OCI-LY3 (cell line): ENCODE data around the gene CENPM.

Experiments used
- H2AFZ ChIP-seq: fragments of 200-600, 300-600 bp; shearing (Covaris generic); 2 replicates; pipeline ENCODE4 v1.6.0; 2014; ENCODE audit warnings: antibody characterized with exemption, low read depth, low read length
- H3K27ac ChIP-seq: fragments of 200-600, 300-600 bp; sonication (generic); 2 replicates; pipeline ENCODE4 v1.5.1; 2014; ENCODE audit warnings: mild to moderate bottlenecking, low read length, moderate library complexity, mixed read lengths
- H3K27me3 ChIP-seq: fragments of 200-600, 300-600 bp; sonication (generic); 2 replicates; pipeline ENCODE4 v1.6.1; 2014; ENCODE audit warnings: low read depth, low read length, mixed read lengths
- H3K36me3 ChIP-seq: fragments of 200-600, 300-600 bp; sonication (generic); replicated peaks from 2 replicates; pipeline ENCODE3; 2014; ENCODE audit warnings: low read depth, low read length, mixed read lengths
- H3K4me1 ChIP-seq: fragments of 300-600, 200-600 bp; sonication (generic); 2 replicates; pipeline ENCODE4 v1.6.1; 2014; ENCODE audit warnings: low read length, mixed read lengths
- H3K4me2 ChIP-seq: fragments of 200-600, 300-600 bp; sonication (generic); 2 replicates; pipeline ENCODE4 v1.6.1; 2014; ENCODE audit warnings: low read length, mixed read lengths
- H3K4me3 ChIP-seq: fragments of 300-600, 200-600 bp; sonication (generic); 2 replicates; pipeline ENCODE4 v1.5.1; 2014; ENCODE audit warnings: antibody characterized with exemption, mild to moderate bottlenecking, low read length, moderate library complexity
- H3K79me2 ChIP-seq: fragments of 300-600, 200-600 bp; shearing (Covaris generic); 2 replicates; pipeline ENCODE4 v1.6.1; 2014; ENCODE audit warnings: mild to moderate bottlenecking, low read length, mixed read lengths
- H3K9ac ChIP-seq: fragments of 300-600, 200-600 bp; shearing (Covaris generic); 2 replicates; pipeline ENCODE4 v1.6.0; 2014; ENCODE audit warnings: mild to moderate bottlenecking, low read length, moderate library complexity
- H3K9me3 ChIP-seq: fragments of 200-600, 300-600 bp; shearing (Covaris generic); 2 replicates; pipeline ENCODE4 v1.6.1; 2014; ENCODE audit warnings: low read length, mixed read lengths; ENCODE audit not compliant: insufficient read depth
- H4K20me1 ChIP-seq: fragments of 200-600, 300-600 bp; sonication (generic); 2 replicates; pipeline ENCODE4 v1.6.1; 2016; ENCODE audit warnings: low read length, mixed read lengths; ENCODE audit not compliant: insufficient read depth
- CTCF ChIP-seq: fragments of 200-600, 300-600 bp; sonication (generic); IDR thresholded peaks from 2 replicates; pipeline ENCODE4 v1.5.1; 2014; ENCODE audit warnings: antibody characterized with exemption, low read length, low read depth
- EZH2phosphoT487 ChIP-seq: fragments of 200-600 bp; shearing (Covaris generic); IDR thresholded peaks from 2 replicates; pipeline ENCODE4 v1.6.1; 2018; ENCODE audit warnings: antibody characterized with exemption, mixed run types, low read depth

Gene CENPM

DNA sequence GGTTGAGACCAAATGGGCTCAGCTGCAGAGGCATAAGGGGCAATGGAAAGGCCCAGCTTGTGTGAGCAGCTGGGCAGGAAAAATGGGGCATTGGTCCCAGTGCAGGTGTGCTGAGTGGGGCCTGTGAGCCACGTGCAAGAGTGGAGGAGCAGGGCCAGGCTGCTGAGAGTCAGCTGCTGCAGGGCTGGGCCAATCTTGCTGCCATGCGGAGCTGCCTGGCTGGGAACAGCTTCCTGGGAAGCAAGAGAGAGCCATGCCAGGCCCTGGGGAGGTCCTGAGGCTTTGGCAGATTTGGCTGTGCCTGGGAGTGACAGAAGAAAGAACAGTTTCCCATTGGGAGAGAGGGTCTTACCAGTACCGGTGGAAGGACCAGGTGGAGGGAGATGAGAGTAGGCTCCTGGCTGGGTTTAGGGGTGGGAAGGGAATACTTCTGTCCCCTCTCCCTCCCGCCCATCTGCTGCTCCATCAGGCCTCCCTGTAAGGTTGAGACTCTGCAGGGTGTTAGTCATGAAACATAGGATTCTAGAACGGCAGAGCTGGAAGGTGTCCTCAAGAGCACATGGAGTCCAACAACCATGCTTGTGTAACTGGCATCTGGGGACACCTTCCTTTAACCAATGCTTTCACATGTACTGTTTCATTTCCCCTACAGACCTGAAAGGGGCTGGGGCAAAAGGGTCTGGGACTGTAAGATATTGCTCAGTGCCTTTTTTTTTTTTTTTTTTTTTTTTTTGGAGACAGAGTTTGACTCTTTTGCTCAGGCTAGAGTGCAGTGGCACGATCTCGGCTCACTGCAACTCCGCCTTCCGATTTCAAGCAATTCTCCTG is 32.7 kb upstream of the CENPM start:
- Histone ChIP-seq H3K4me3 (peak overlapping the region; percentile 38), H3K9me3 (no peaks in the 10 kb centered on the region), H3K27me3 (peaks cover 11% of the 10 kb centered on the region; the same call in 1 of the 2 replicates), H3K79me2 (peaks cover 41% of the 10 kb centered on the region), H3K36me3 (peaks cover 31% of the 10 kb centered on the region), H3K9ac (peak overlapping the region; percentile 47), H3K27ac (peak overlapping the region; percentile 74), H3K4me1 (peaks cover 54% of the 10 kb centered on the region), H4K20me1 (no peaks in the 10 kb centered on the region), H3K4me2 (peak overlapping the region; percentile 74), H2AFZ (no peak overlapping the region)
- TF ChIP-seq CTCF (no peak), EZH2phosphoT487 (no peak)

- Histone ChIP-seq H3K27me3 (peaks cover 11% of the 10 kb centered on the region; the same call in 1 of the 2 replicates), H3K9ac (no peak overlapping the region), H3K4me3 (no peak overlapping the region), H3K4me1 (peaks cover 55% of the 10 kb centered on the region), H3K27ac (no peak overlapping the region), H3K4me2 (peak overlapping the region; percentile 100), H3K9me3 (no peaks in the 10 kb centered on the region), H3K79me2 (peaks cover 41% of the 10 kb centered on the region), H4K20me1 (no peaks in the 10 kb centered on the region), H3K36me3 (peaks cover 28% of the 10 kb centered on the region), H2AFZ (no peak overlapping the region)
- no peak for TF ChIP-seq CTCF
- no peak for TF ChIP-seq EZH2phosphoT487
Measured at GRCh38 chr22:41978732-41979131, 31.8 kb upstream of the CENPM start.

GRCh38 chr22:41976961-41977566 is 30.1 kb upstream of the CENPM start:
- Histone ChIP-seq H3K79me2 (peaks cover 41% of the 10 kb centered on the region), H3K9me3 (no peaks in the 10 kb centered on the region), H3K9ac (peak overlapping the region; percentile 83), H3K4me1 (peaks cover 55% of the 10 kb centered on the region), H3K4me3 (peak overlapping the region; percentile 96), H3K27ac (no peak overlapping the region), H3K4me2 (peak overlapping the region; percentile 100), H3K27me3 (peaks cover 11% of the 10 kb centered on the region; the same call in 1 of the 2 replicates), H4K20me1 (no peaks in the 10 kb centered on the region), H3K36me3 (peaks cover 20% of the 10 kb centered on the region), H2AFZ (peak overlapping the region; percentile 75; the same call in 1 of the 2 replicates)
- TF ChIP-seq EZH2phosphoT487 (no peak), CTCF (no peak)
